ENCODE data around the gene CLSTN2. TPM values are rescaled to one million over a fixed set of nuclear protein-coding genes. Genes with fewer than 3 reads are reported as not detected.

The CLSTN2 gene
- total and polyA plus RNA-seq, 9 donors, result 28.9 to 263 (median 134) TPM

GRCh38 chr3:139969386-139969785 is 34.4 kb downstream of the CLSTN2 start:
- DNase-seq, result no peak
- H3K27me3 ChIP-seq, result no peaks in the 10 kb centered on the region
- no peak overlapping the region for H3K4me3 ChIP-seq
- no peak overlapping the region for H3K27ac ChIP-seq
- intact Hi-C loops (cut with DNase I), result no loop called here
- H3K4me1 ChIP-seq (ENCODE audit: insufficient read depth), result peaks cover 1% of the 10 kb centered on the region
- H3K9me3 ChIP-seq, result no peaks in the 10 kb centered on the region
- no peaks in the 10 kb centered on the region for H3K36me3 ChIP-seq
- WGBS, 3 donors, result 89 to 100% (median 100%) methylated on average over 1 of the region's 1 CpG
- no peak for TF ChIP-seq EP300 (IDR thresholded peaks at IDR 0.05)
- TF ChIP-seq, protein P1, sequence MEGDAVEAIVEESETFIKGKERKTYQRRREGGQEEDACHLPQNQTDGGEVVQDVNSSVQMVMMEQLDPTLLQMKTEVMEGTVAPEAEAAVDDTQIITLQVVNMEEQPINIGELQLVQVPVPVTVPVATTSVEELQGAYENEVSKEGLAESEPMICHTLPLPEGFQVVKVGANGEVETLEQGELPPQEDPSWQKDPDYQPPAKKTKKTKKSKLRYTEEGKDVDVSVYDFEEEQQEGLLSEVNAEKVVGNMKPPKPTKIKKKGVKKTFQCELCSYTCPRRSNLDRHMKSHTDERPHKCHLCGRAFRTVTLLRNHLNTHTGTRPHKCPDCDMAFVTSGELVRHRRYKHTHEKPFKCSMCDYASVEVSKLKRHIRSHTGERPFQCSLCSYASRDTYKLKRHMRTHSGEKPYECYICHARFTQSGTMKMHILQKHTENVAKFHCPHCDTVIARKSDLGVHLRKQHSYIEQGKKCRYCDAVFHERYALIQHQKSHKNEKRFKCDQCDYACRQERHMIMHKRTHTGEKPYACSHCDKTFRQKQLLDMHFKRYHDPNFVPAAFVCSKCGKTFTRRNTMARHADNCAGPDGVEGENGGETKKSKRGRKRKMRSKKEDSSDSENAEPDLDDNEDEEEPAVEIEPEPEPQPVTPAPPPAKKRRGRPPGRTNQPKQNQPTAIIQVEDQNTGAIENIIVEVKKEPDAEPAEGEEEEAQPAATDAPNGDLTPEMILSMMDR (IDR thresholded peaks at IDR 0.05), result no peak

DNA sequence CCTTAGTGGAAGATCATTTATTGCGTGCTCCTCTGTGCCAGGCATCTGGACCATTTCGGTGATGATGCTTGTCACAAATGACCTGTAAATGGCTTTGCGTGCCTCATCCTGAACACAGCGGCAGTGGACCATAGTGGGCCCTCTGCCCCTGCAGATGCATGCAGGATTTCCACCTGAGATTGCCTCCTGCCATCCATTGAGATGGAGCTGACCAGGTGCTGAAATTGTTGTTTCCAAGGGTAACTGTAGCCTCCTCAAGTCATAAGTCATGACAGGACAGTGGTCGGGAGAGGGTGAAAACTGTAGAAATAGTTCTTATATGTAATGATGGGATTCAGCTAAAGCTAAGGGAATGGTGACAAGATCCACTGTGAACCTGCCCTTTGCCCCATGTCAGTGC is 35.5 kb downstream of the CLSTN2 start:
- 88 to 95% (median 90%) methylated on average over 5 of the region's 5 CpGs for WGBS, 3 donors
- H3K9me3 ChIP-seq, result no peaks in the 10 kb centered on the region
- no peak for DNase-seq
- no peaks in the 10 kb centered on the region for H3K36me3 ChIP-seq
- TF ChIP-seq EP300 (IDR thresholded peaks at IDR 0.05), result no peak
- no peak for TF ChIP-seq POLR2A (IDR thresholded peaks at IDR 0.05)
- TF ChIP-seq, protein P1 (IDR thresholded peaks at IDR 0.05), result no peak
- no peak overlapping the region for H3K4me3 ChIP-seq
- no peak overlapping the region for H3K27ac ChIP-seq
- H3K4me1 ChIP-seq (ENCODE audit: insufficient read depth), result no peaks in the 10 kb centered on the region
- no peaks in the 10 kb centered on the region for H3K27me3 ChIP-seq
- intact Hi-C loops (cut with DNase I), result no loop called here

DNA sequence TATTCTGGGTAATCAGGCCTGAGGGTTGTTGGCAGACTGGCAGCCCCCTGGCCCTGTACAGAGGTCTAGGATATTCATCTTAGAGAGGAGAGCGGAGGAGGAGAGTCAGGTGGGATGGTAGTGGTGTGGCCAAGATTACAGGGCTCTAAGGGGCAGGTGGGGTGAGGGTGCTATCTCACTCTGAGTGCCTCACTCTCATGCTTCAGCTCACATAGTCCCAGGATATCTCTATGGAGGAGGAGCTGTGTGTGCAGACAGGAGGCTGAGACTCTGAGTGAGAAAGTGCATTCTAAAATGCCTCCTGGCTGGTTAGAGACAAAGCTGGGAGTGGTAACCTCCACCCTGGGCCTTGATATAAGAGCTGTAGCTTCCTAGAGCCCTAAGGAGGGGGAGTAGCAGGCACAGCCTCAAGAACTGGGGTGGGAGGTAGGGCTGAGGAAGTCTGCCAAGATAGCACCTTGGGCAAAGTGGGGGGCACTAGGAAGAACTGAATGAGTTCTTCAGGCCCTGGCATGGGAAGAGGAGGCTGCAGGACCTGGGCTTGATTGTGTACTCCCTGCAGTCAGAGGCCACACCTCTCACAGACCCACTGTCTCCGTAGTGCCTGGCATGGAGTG is 39.9 kb downstream of the CLSTN2 start:
- Histone ChIP-seq H3K27me3 (no peaks in the 10 kb centered on the region), H3K27ac (no peak overlapping the region), H3K9me3 (no peaks in the 10 kb centered on the region), H3K4me3 (no peak overlapping the region), H3K4me1 (ENCODE audit: insufficient read depth) (peaks cover 1% of the 10 kb centered on the region), H3K36me3 (no peaks in the 10 kb centered on the region)
- intact Hi-C loops (cut with DNase I), result no loop called here
- TF ChIP-seq POLR2A (IDR thresholded peaks at IDR 0.05) (no peak), EP300 (IDR thresholded peaks at IDR 0.05) (no peak)
- TF ChIP-seq, protein P1 (IDR thresholded peaks at IDR 0.05), result no peak
- DNase-seq, result no peak
- WGBS, 3 donors, result 90 to 91% (median 91%) methylated on average over 2 of the region's 2 CpGs

DNA sequence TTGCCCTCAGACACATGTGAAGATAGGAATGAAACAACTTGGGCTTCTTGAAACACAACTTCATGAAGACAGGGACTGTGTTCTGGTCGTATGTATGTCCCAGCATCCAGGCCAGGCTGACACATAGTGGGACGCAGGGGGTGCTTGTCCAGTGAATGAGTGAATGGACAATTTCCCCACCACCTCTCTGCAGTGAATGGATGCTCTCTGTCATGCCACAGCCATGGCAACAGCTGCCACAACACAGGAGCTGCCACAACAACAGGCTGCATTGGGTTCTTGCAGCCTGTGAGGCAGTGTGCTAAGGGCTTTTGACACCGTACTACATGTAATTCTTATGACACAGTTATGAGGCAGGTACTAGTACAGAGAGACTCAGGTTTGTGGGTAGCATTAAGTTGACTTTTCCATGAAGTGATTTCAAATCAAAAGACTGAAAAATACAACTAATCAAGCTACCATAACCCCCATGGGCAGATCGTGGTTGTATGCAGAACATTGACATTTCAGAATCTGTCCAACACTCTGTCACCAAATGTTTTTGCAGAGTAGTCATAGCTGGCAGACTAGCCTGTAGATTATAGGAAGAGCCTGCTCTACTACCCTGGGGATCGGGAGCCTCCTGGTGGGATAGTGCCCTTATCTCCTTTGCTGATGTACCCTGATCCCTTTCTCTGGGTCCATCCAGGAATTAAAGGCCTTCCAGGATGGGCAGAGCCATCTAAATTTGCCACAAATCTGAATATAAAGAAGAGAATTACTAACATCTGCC is 40.8 kb downstream of the CLSTN2 start:
- peaks cover 1% of the 10 kb centered on the region for H3K4me1 ChIP-seq (ENCODE audit: insufficient read depth)
- no peaks in the 10 kb centered on the region for H3K36me3 ChIP-seq
- H3K9me3 ChIP-seq, result no peaks in the 10 kb centered on the region
- WGBS, 3 donors, result 81 to 85% (median 85%) methylated on average over 5 of the region's 5 CpGs
- H3K4me3 ChIP-seq, result no peak overlapping the region
- H3K27me3 ChIP-seq, result no peaks in the 10 kb centered on the region
- intact Hi-C loops (cut with DNase I), result no loop called here
- no peak overlapping the region for H3K27ac ChIP-seq
- TF ChIP-seq POLR2A (IDR thresholded peaks at IDR 0.05) (no peak), EP300 (IDR thresholded peaks at IDR 0.05) (no peak)
- TF ChIP-seq, protein P1 (IDR thresholded peaks at IDR 0.05), result no peak
- no peak for DNase-seq
